K562 (cell line): ENCODE data around the gene MYL5. TPM values are rescaled to one million over a fixed set of nuclear protein-coding genes. Genes with fewer than 3 reads are reported as not detected.
A peak's percentile ranks its signal among the peaks of the same experiment; 100 is the strongest.
"Not testable (repeated sequence)": the region's sequence is repeated elsewhere in the genome, so short reads cannot be mapped to it uniquely, and the experiment has no call there.

ENCODE experiments used
- ATAC-seq: fragments of 200-7000 bp; cut with Tn5 transposase; 3 replicates; pipeline ENCODE4 v1.9.1; 2020; ENCODE audit warnings: moderate library complexity
- BruUV-seq: library from RNA; stranded (reverse); fragments of 400-500 nt; replicated peaks from 2 replicates; lab custom pipeline; 2021; lab: Mats Ljungman, UMichigan
- CTCF ChIA-PET: fragments of 300-600 bp; formaldehyde crosslinking; extraction: SDS; loops from one replicate; lab custom pipeline; 2021; ENCODE audit warnings: low intra/inter-chr PET ratio; lab: Yijun Ruan, JAX
- POLR2A ChIA-PET: fragments of 300-600, 350-650 bp; sonication (Branson Sonifier 250); formaldehyde crosslinking; extraction: SDS; loops from one replicate; lab custom pipeline; 2021; ENCODE audit warnings: antibody characterized with exemption, inconsistent platforms; lab: Yijun Ruan, JAX
- DNase-seq, 4 experiments: peaks; one replicate each; pipeline versions ENCODE4 v3.0.0 to v3.0.0-alpha.2; 2011 to 2018; ENCODE audit warnings: low spot score in 3 of 4, mixed read lengths in 3 of 4; ENCODE audit errors: extremely low read depth in 1 of 4
- FAIRE-seq: peaks from 2 replicates; lab custom pipeline; 2011; peaks lifted over from hg19 to GRCh38; lab: Jason Lieb, UNC
- H2AFZ ChIP-seq: 2 replicates; pipeline ENCODE4 v1.6.0; 2011; ENCODE audit warnings: low read depth, low read length, control low read depth, inconsistent platforms
- H3K27ac ChIP-seq: fragments of 200-600 bp; 3 replicates; pipeline ENCODE4 v1.8.0; 2011; ENCODE audit warnings: low read depth, mild to moderate bottlenecking, control low read depth, inconsistent platforms, low read length, moderate library complexity, mixed read lengths; ENCODE audit errors: extremely low read depth
- H3K27me3 ChIP-seq, 2 experiments: fragments of 300-600 bp in 1 of 2; 2 replicates in 1 of 2; 3 replicates in 1 of 2; pipeline versions ENCODE4 v1.6.0 to v1.8.0; 2011; ENCODE audit warnings: inconsistent platforms in 2 of 2, low read length in 2 of 2, mild to moderate bottlenecking in 1 of 2, mixed read lengths in 1 of 2, moderate library complexity in 1 of 2; ENCODE audit not compliant: control insufficient read depth in 2 of 2, insufficient read depth in 2 of 2
- H3K36me3 ChIP-seq: fragments of 300-600 bp; 3 replicates; pipeline ENCODE4 v1.8.0; 2011; ENCODE audit warnings: mild to moderate bottlenecking, low read length, inconsistent platforms; ENCODE audit not compliant: control insufficient read depth, insufficient read depth
- H3K4me1 ChIP-seq, 2 experiments: fragments of 200-600 bp in 1 of 2; replicated peaks in 1 of 2; 2 replicates in 1 of 2; 3 replicates in 1 of 2; pipeline versions ENCODE4 v1.5.1 to v1.8.0; 2011; ENCODE audit warnings: inconsistent platforms in 2 of 2, low read length in 2 of 2, mild to moderate bottlenecking in 1 of 2, mixed read lengths in 1 of 2, moderate library complexity in 1 of 2; ENCODE audit not compliant: control insufficient read depth in 2 of 2, insufficient read depth in 2 of 2
- H3K4me2 ChIP-seq: 2 replicates; pipeline ENCODE4 v1.6.1; 2011; ENCODE audit warnings: low read length, control low read depth, inconsistent platforms, mixed read lengths; ENCODE audit not compliant: insufficient read depth
- H3K4me3 ChIP-seq: fragments of 200-600 bp; sonication (generic), shearing (Covaris generic); 2 replicates; pipeline ENCODE4 v1.5.1; 2016; ENCODE audit warnings: control low read depth, inconsistent platforms
- H3K79me2 ChIP-seq: fragments of 200-600 bp; 3 replicates; pipeline ENCODE4 v1.8.0; 2011; ENCODE audit warnings: low read length, inconsistent platforms; ENCODE audit not compliant: control insufficient read depth, insufficient read depth
- H3K9ac ChIP-seq, 2 experiments: 2 replicates each; pipeline versions ENCODE4 v1.6.0 to v1.6.1; 2011; ENCODE audit warnings: low read depth in 2 of 2, low read length in 2 of 2, control low read depth in 1 of 2, inconsistent platforms in 1 of 2, mild to moderate bottlenecking in 1 of 2, mixed read lengths in 1 of 2; ENCODE audit not compliant: insufficient read depth in 1 of 2
- H3K9me1 ChIP-seq: one replicate; pipeline ENCODE4 v1.6.0; 2011; ENCODE audit warnings: inconsistent platforms, mild to moderate bottlenecking, low read length, moderate library complexity; ENCODE audit not compliant: control insufficient read depth, insufficient read depth
- H3K9me3 ChIP-seq: replicated peaks from 2 replicates; pipeline ENCODE4 v1.5.1; 2011; ENCODE audit warnings: low read depth, low read length, inconsistent platforms; ENCODE audit not compliant: control insufficient read depth, insufficient read depth
- H4K20me1 ChIP-seq: replicated peaks from 2 replicates; pipeline ENCODE4 v1.6.1; 2011; ENCODE audit warnings: low read length, inconsistent platforms, mixed read lengths; ENCODE audit not compliant: control insufficient read depth, insufficient read depth
- ETV5 ChIP-seq: sonication (generic); formaldehyde crosslinking; IDR thresholded peaks from 2 replicates; pipeline ENCODE4 v1.4.0; 2020; ENCODE audit warnings: low read depth, mild to moderate bottlenecking, missing genetic modification reagents
- JUN ChIP-seq, 2 experiments: sonication (generic) in 1 of 2; formaldehyde crosslinking in 1 of 2; IDR thresholded peaks; 2 replicates each; pipeline versions ENCODE4 v1.6.1 to v1.8.0; 2012 to 2022; ENCODE audit warnings: borderline replicate concordance in 2 of 2, mild to moderate bottlenecking in 2 of 2, improper control_type of control experiment in 1 of 2, low read depth in 1 of 2, low read length in 1 of 2, missing genetic modification reagents in 1 of 2
- NR1H2 ChIP-seq: sonication (generic); formaldehyde crosslinking; IDR thresholded peaks from 2 replicates; pipeline ENCODE4 v1.4.0; 2020; ENCODE audit warnings: mild to moderate bottlenecking, missing genetic modification reagents
- POLR2G ChIP-seq: fragments of 200-400 bp; formaldehyde crosslinking; IDR thresholded peaks from 2 replicates; pipeline ENCODE4 v1.6.1; 2017; ENCODE audit warnings: low read depth, mild to moderate bottlenecking, antibody characterized with exemption, low read length, moderate library complexity
- RBFOX2 ChIP-seq: fragments of 200-400 bp; formaldehyde crosslinking; IDR thresholded peaks from 2 replicates; pipeline ENCODE4 v1.6.1; 2017; ENCODE audit warnings: low read depth, mild to moderate bottlenecking, low read length, moderate library complexity
- ZBTB7A ChIP-seq: IDR thresholded peaks from 2 replicates; pipeline ENCODE4 v1.6.1; 2011; ENCODE audit warnings: low read depth, mild to moderate bottlenecking, low read length, moderate library complexity, borderline replicate concordance; ENCODE audit not compliant: control insufficient read depth
- whole genome bisulfite sequencing: fragments of 100-300 bp; shearing (Covaris generic); methylation state at CpG from one replicate; pipeline ENCODE4 v1.1.6; 2016; ENCODE audit warnings: low coverage, mixed read lengths; ENCODE audit not compliant: insufficient coverage; ENCODE audit errors: missing lambda C conversion rate; 5-methylcytosine and 5-hydroxymethylcytosine counted together
- in situ Hi-C: fragments of 300-500 bp; cut with MboI; formaldehyde crosslinking; loops from 4 replicates; pipeline ENCODE4 v1.15.0; 2018; ENCODE audit warnings: inconsistent platforms, mixed read lengths
- intact Hi-C: fragments of 100-400 bp; cut with micrococcal nuclease; formaldehyde crosslinking; loops from 2 replicates; pipeline ENCODE4 v1.14.2; 2022
- polyA plus RNA-seq, 8 experiments: library from polyadenylated mRNA; depleted of rRNA in 4 of 8; stranded (reverse) in 5 of 8; unstranded in 3 of 8; fragments of >200 nt; fragmentation: Nextera tagmentation in 2 of 8; fragmentation: Illumina TruSeq in 1 of 8; extraction: Ambion mirVana in 2 of 8; extraction: Trizol in 1 of 8; gene quantifications; 2 replicates each; pipeline versions ENCODE4 v1.2.1 to v1.2.3, GENCODE V29; 2011 to 2014; ENCODE audit warnings: inconsistent platforms in 1 of 8, missing spikeins in 1 of 8
- total RNA-seq, 7 experiments: library from RNA; depleted of rRNA in 6 of 7; stranded (reverse); fragments of >200 nt in 6 of 7; fragmentation: Illumina TruSeq in 2 of 7; extraction: Trizol in 2 of 7; gene quantifications; 2 replicates each; pipeline versions ENCODE4 v1.2.1 to v1.2.3, GENCODE V29; 2011 to 2021; ENCODE audit warnings: low replicate concordance in 1 of 7
- TF ChIP-seq, protein P1 (sequence below), 2 experiments: fragments of 450-650 bp; IDR thresholded peaks; 2 replicates each; pipeline ENCODE4 v1.6.1; 2016

MYL5 gene
- total and polyA plus RNA-seq, 9 of the 15 experiments (the other 6 are each of a cell fraction or from before 2014, with no cell fraction given), result 1.4 to 10.0 (median 4.1) TPM

DNA sequence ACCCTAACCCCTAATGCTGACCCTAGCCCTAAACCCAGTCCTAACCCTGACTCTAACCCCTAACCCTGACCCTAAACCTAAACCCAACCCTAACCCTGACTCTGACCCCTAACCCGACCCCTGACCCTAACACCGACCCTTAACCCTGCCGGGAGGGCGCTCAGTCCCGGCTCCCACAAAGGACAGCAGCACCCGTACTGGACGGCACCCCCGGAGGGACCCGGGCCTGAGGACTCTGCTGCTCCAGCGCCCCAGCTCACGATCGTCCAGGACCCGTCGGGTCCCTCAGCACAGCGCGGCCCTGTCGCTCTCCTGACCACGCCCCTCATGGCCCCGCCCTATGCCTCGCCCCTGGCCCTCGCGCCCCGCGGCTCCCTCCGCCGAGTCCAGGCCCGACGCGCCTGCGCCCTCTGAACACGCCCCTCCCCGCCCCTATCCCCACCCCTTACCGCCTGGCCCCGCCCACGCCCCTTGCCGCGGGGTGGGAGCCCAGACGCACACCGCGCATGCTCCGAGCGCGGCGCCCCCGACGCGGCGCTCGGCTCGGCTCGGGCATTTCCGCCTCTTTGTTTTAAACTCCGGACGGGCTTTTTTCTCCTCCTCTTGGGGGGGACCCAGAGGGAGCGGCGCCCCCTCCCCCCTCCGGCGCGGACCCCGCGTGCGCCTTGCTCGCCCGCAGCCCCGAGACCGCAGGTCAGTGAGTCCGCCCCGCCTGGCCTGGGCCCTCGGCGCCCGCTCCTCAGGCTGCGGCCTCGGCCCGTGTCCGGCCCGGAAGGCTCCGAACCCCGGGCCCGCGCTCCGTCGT lies 31.1 kb downstream of the MYL5 start, which contains the start of gene PCGF3 (continued):
- TF ChIP-seq, protein P1, sequence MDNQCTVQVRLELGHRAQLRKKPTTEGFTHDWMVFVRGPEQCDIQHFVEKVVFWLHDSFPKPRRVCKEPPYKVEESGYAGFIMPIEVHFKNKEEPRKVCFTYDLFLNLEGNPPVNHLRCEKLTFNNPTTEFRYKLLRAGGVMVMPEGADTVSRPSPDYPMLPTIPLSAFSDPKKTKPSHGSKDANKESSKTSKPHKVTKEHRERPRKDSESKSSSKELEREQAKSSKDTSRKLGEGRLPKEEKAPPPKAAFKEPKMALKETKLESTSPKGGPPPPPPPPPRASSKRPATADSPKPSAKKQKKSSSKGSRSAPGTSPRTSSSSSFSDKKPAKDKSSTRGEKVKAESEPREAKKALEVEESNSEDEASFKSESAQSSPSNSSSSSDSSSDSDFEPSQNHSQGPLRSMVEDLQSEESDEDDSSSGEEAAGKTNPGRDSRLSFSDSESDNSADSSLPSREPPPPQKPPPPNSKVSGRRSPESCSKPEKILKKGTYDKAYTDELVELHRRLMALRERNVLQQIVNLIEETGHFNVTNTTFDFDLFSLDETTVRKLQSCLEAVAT (IDR thresholded peaks at IDR 0.05), result peak; percentile 15 to 82; a peak in 1 of 4 replicates

DNA sequence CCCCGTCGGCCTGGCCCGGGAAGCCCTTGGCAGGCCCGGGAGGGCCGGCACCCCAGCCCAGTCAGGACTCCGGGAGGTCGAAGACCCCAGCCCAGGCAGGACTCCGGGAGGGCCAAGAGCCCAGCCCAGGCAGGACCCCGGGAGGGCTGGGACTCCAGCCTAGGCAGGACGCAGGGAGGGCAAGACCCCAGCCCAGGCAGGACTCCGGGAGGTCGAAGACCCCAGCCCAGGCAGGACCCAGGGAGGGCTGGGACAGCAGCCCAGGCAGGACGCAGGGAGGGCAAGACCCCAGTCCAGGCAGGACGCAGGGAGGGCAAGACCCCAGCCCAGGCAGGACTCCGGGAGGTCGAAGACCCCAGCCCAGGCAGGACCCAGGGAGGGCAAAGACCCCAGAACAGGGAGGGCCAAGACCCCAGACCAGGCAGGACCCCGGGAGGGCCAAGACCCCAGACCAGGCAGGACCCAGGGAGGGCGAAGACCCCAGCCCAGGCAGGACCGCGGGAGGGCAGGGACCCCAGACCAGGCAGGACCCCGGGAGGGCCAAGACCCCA lies 31.8 kb downstream of the MYL5 start:
- Histone ChIP-seq H3K4me2 (peak overlapping the region; percentile 84), H3K36me3 (peaks cover 19% of the 10 kb centered on the region; the same call in 2 of the 3 replicates), H3K9ac (peak overlapping the region; percentile 98 to 99), H3K4me1 (peaks cover 23 to 68% of the 10 kb centered on the region in 2 experiments; a peak in 4 of 5 replicates), H3K27ac (peak overlapping the region; percentile 83), H2AFZ (peak overlapping the region; percentile 74), H3K79me2 (peaks cover 50% of the 10 kb centered on the region), H3K4me3 (peak overlapping the region; percentile 77)
- in situ Hi-C loops; BruUV-seq; H3K9me1 ChIP-seq; POLR2A ChIA-PET; H3K27me3 ChIP-seq; FAIRE-seq; intact Hi-C loops; DNase-seq; CTCF ChIA-PET; ATAC-seq; H4K20me1 ChIP-seq; H3K9me3 ChIP-seq; TF ChIP-seq JUN (IDR thresholded peaks at IDR 0.05; ENCODE audit: borderline replicate concordance, low read depth, low read length): not testable (repeated sequence)
- TF ChIP-seq ETV5 (0 out of 2 replicates have a peak, but pooled peaks have one; percentile 0), ZBTB7A (peak; percentile 69; the same call in 1 of the 2 replicates), RBFOX2 (peak; percentile 61), NR1H2 (CRISPR knock-in tag) (0 out of 2 replicates have a peak, but pooled peaks have one; percentile 32), JUN (CRISPR knock-in tag; IDR thresholded peaks at IDR 0.05; ENCODE audit: borderline replicate concordance) (0 out of 2 replicates have a peak, but pooled peaks have one; percentile 67), POLR2G (peak; percentile 49)
- WGBS, result 3% methylated on average over 13 of the region's 21 CpGs
